ENCODE data around the gene CSDE1. TPM values are rescaled to one million over a fixed set of nuclear protein-coding genes. Genes with fewer than 3 reads are reported as not detected.

Gene CSDE1
- total RNA-seq, 4 donors from 2014 or later: 380 to 742 (median 660) TPM

DNA sequence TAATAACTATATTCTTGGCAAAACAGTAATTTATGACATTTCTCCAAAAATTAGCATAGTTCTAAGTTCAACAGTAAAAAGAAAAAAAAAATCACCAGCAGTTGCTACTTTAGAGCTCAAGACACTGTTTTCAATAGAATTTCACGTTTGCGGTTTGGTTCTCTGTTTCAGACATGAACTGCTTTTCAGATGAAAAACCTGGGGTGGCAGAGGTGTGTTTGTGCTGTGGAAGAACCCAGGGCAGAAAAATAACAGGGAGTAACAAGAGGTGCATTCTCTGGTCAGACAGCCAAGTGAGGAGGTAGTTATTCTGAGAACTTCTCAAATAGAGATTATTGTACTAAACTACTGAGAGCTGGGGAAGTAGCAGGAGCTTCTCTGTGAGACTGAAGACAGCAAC is 50.2 kb downstream of the CSDE1 start:
- Histone ChIP-seq H3K27ac (no peak overlapping the region), H3K36me3 (peaks cover 71% of the 10 kb centered on the region)
- 91% methylated on average over 2 of the region's 2 CpGs for WGBS

DNA sequence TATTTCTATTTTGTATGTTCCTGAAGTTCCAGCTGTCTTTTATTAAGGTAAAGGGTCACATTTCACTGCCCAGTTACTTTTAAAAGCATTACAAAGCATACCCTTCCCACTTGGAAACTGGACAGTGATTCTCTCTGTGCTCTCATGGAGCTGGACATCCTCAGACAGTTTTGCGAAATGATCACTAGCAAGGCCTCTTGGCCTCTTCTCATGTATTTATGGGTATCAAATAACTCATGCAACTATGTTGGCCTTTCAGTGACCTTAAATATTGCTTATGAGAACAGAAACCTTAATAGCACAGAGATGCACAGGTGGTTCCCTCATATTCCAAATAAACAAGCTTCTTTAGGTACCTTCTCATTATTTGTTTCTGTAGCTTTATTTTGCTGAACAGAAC is 54.5 kb downstream of the CSDE1 start:
- 95% methylated on average over 1 of the region's 1 CpG for WGBS
- Histone ChIP-seq H3K4me1 (peaks cover 3% of the 10 kb centered on the region), H3K27ac (no peak overlapping the region), H3K4me3 (no peak overlapping the region), H3K9me3 (no peaks in the 10 kb centered on the region), H3K36me3 (peaks cover 34% of the 10 kb centered on the region), H3K27me3 (no peaks in the 10 kb centered on the region)
- DNase-seq (ENCODE audit: low spot score in 2 of 2): no peak
- TF ChIP-seq, protein P1, sequence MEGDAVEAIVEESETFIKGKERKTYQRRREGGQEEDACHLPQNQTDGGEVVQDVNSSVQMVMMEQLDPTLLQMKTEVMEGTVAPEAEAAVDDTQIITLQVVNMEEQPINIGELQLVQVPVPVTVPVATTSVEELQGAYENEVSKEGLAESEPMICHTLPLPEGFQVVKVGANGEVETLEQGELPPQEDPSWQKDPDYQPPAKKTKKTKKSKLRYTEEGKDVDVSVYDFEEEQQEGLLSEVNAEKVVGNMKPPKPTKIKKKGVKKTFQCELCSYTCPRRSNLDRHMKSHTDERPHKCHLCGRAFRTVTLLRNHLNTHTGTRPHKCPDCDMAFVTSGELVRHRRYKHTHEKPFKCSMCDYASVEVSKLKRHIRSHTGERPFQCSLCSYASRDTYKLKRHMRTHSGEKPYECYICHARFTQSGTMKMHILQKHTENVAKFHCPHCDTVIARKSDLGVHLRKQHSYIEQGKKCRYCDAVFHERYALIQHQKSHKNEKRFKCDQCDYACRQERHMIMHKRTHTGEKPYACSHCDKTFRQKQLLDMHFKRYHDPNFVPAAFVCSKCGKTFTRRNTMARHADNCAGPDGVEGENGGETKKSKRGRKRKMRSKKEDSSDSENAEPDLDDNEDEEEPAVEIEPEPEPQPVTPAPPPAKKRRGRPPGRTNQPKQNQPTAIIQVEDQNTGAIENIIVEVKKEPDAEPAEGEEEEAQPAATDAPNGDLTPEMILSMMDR (IDR thresholded peaks at IDR 0.05): no peak
- TF ChIP-seq POLR2A (IDR thresholded peaks at IDR 0.05) (no peak), EP300 (IDR thresholded peaks at IDR 0.05) (no peak), POLR2AphosphoS5 (IDR thresholded peaks at IDR 0.05) (no peak)

More for the DNA sequence above, 50.2 kb downstream of the CSDE1 start:
- TF ChIP-seq, protein P1 (IDR thresholded peaks at IDR 0.05): no peak
- TF ChIP-seq POLR2AphosphoS5 (IDR thresholded peaks at IDR 0.05) (no peak), POLR2A (IDR thresholded peaks at IDR 0.05) (no peak), EP300 (IDR thresholded peaks at IDR 0.05) (no peak)
- Histone ChIP-seq H3K9me3 (no peaks in the 10 kb centered on the region), H3K4me1 (peaks cover 3% of the 10 kb centered on the region), H3K4me3 (no peak overlapping the region), H3K27me3 (no peaks in the 10 kb centered on the region)
- no peak for DNase-seq (ENCODE audit: low spot score in 2 of 2)

DNA sequence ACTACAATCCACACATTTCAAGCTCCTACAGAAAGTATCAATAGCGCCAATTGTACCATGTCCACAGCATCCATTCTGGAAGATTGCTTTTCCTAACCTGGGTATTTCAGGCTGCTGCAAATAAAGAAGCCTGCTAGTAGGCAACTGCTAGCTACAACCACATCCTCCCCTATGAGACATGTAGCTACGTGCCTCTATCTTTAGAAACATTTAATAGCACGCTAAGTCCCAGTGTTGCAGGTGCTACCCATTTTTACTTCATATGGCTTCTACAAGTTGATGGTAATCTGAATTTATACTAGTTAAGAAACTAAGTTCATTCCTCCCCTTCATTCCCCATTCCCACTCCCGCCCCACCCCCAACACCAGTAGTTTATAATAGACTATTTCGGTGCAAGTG is 55.0 kb downstream of the CSDE1 start:
- DNase-seq (ENCODE audit: low spot score in 2 of 2): no peak
- no peak overlapping the region for H3K27ac ChIP-seq
- H3K9me3 ChIP-seq: no peaks in the 10 kb centered on the region
- peaks cover 29% of the 10 kb centered on the region for H3K36me3 ChIP-seq
- no peak for TF ChIP-seq POLR2AphosphoS5 (IDR thresholded peaks at IDR 0.05)
- TF ChIP-seq, protein P1 (IDR thresholded peaks at IDR 0.05): no peak
- TF ChIP-seq POLR2A (IDR thresholded peaks at IDR 0.05): no peak
- no peak for TF ChIP-seq EP300 (IDR thresholded peaks at IDR 0.05)
- peaks cover 3% of the 10 kb centered on the region for H3K4me1 ChIP-seq
- H3K4me3 ChIP-seq: no peak overlapping the region
- H3K27me3 ChIP-seq: no peaks in the 10 kb centered on the region
- 77% methylated on average over 5 of the region's 5 CpGs for WGBS

DNA sequence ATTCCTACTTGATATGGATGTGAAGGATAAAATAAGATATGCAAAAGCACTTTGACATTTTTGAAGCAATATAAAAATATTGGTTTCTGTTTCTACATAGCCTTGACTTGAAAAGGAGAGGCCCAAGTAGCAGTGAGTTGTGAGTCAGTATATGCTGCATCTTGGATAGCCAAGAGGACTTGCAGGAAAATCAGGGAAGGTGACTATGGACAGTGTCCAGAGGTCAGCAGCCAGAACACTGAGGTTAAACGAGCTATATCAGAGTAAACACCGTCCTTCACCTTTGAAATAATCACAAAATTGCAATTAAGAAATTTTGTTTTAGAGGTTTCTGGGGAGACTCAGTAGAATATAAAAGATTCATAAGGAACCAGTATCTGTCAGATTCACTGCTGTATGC is 55.9 kb downstream of the CSDE1 start:
- Histone ChIP-seq H3K4me3 (no peak overlapping the region), H3K27me3 (peaks cover 6% of the 10 kb centered on the region), H3K9me3 (no peaks in the 10 kb centered on the region), H3K4me1 (peaks cover 3% of the 10 kb centered on the region), H3K36me3 (peaks cover 20% of the 10 kb centered on the region), H3K27ac (no peak overlapping the region)
- TF ChIP-seq POLR2A (IDR thresholded peaks at IDR 0.05): no peak
- TF ChIP-seq POLR2AphosphoS5 (IDR thresholded peaks at IDR 0.05): no peak
- no peak for TF ChIP-seq EP300 (IDR thresholded peaks at IDR 0.05)
- TF ChIP-seq, protein P1 (IDR thresholded peaks at IDR 0.05): no peak
- WGBS: 85% methylated on average over 2 of the region's 2 CpGs
- DNase-seq (ENCODE audit: low spot score in 2 of 2): no peak

DNA sequence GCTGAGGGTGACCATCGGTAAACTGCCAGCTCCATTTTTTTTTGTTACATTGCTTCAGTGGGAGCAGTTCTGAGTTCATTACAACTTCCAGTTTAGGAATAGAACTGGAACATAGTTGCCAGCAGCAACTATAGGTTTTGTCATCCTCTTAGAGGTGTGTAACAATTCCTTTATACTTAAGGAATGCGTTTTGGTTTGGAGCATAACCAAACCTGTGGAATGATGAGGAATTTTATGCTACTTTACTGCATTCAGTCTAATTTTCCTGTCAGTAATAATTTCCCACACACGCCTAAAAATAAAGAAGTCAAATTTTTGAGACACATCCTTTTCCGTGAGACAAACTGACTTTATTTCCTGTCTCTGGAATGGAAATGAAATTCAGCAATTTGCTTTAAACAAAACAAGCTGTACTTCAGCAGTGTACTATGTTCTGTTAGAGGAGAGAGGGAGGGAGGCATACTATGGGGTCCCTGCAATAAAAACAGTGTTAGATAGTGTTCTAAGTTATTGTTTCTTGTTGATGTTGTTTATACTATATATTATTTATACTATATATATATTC is 57.7 kb downstream of the CSDE1 start:
- peaks cover 6% of the 10 kb centered on the region for H3K27me3 ChIP-seq
- H3K4me3 ChIP-seq: no peak overlapping the region
- TF ChIP-seq POLR2AphosphoS5 (IDR thresholded peaks at IDR 0.05): no peak
- no peak for TF ChIP-seq POLR2A (IDR thresholded peaks at IDR 0.05)
- TF ChIP-seq, protein P1 (IDR thresholded peaks at IDR 0.05): no peak
- no peak for TF ChIP-seq EP300 (IDR thresholded peaks at IDR 0.05)
- H3K36me3 ChIP-seq: peaks cover 2% of the 10 kb centered on the region
- no peak overlapping the region for H3K27ac ChIP-seq
- 36% methylated on average over 4 of the region's 4 CpGs for whole genome bisulfite sequencing
- H3K4me1 ChIP-seq: peaks cover 3% of the 10 kb centered on the region
- no peaks in the 10 kb centered on the region for H3K9me3 ChIP-seq
- no peak for DNase-seq (ENCODE audit: low spot score in 2 of 2)
